RWPE2 (cell line): ENCODE results near the gene NTRK1.

Source experiments
- ATAC-seq: fragments of 200-7000 bp; cut with Tn5 transposase; 3 replicates; pipeline ENCODE4 v1.9.1; 2021; ENCODE audit warnings: low read depth
- DNase-seq: peaks from one replicate; pipeline ENCODE4 v3.0.0-alpha.2; 2020; ENCODE audit warnings: low spot score
- H3K27ac ChIP-seq: fragments of 450-650 bp; 2 replicates; pipeline ENCODE4 v1.5.1; 2017; ENCODE audit warnings: mild to moderate bottlenecking; ENCODE audit not compliant: poor library complexity, severe bottlenecking
- H3K27me3 ChIP-seq: fragments of 250-450 bp; sonication (Bioruptor Pico); 2 replicates; pipeline ENCODE4 v1.5.1; 2021; ENCODE audit warnings: mild to moderate bottlenecking, moderate library complexity; ENCODE audit not compliant: insufficient read depth, poor library complexity, severe bottlenecking
- H3K36me3 ChIP-seq: fragments of 250-450 bp; sonication (Bioruptor Pico); 2 replicates; pipeline ENCODE4 v1.5.1; 2020; ENCODE audit warnings: low read depth, mild to moderate bottlenecking, moderate library complexity
- H3K4me1 ChIP-seq: fragments of 250-450 bp; sonication (Bioruptor Pico); 2 replicates; pipeline ENCODE4 v1.5.1; 2021; ENCODE audit warnings: mild to moderate bottlenecking, moderate library complexity; ENCODE audit not compliant: insufficient read depth, poor library complexity, severe bottlenecking
- H3K4me3 ChIP-seq: fragments of 250-450 bp; sonication (Bioruptor Pico); 2 replicates; pipeline ENCODE4 v1.5.1; 2021; ENCODE audit warnings: mild to moderate bottlenecking, moderate library complexity; ENCODE audit not compliant: severe bottlenecking
- H3K9me3 ChIP-seq: fragments of 250-450 bp; sonication (Bioruptor Pico); 2 replicates; pipeline ENCODE4 v1.5.1; 2021; ENCODE audit warnings: mild to moderate bottlenecking, moderate library complexity; ENCODE audit not compliant: severe bottlenecking
- CTCF ChIP-seq: fragments of 450-650 bp; IDR thresholded peaks from one replicate; pipeline ENCODE4 v1.5.1; 2017; ENCODE audit warnings: mild to moderate bottlenecking, moderate library complexity; ENCODE audit not compliant: poor library complexity, severe bottlenecking

NTRK1 gene

GRCh38 chr1:156864796-156865195 lies 4.1 kb downstream of the NTRK1 start:
- DNase-seq (no peak), ATAC-seq (no peak)
- Histone ChIP-seq H3K36me3 (no peaks in the 10 kb centered on the region), H3K27me3 (peaks cover 20% of the 10 kb centered on the region), H3K27ac (no peak overlapping the region), H3K4me3 (no peak overlapping the region), H3K4me1 (no peaks in the 10 kb centered on the region), H3K9me3 (no peaks in the 10 kb centered on the region)
- TF ChIP-seq CTCF = peak; percentile 10

DNA sequence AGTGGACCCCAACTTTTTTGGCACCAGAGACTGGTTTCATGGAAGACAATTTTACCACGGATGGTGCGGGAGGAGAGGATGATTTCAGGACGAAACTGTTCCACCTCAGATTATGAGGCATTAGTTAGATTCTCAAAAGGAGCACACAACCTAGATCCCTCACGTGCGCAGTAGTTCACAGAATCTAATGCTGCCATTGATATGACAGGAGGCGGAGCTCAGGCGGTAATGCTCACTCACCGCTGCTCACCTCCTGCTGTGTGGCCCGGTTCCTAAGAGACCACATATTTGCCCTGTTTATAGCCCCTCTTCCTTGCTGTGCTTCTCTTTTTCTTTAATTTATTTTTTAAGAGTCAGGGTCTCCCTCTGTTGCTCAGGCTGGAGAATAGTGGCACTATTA lies 4.6 kb downstream of the NTRK1 start:
- Histone ChIP-seq H3K36me3 (no peaks in the 10 kb centered on the region), H3K9me3 (no peaks in the 10 kb centered on the region), H3K4me1 (peaks cover 3% of the 10 kb centered on the region), H3K27me3 (peaks cover 16% of the 10 kb centered on the region), H3K4me3 (no peak overlapping the region), H3K27ac (no peak overlapping the region)
- DNase-seq (no peak), ATAC-seq (no peak)
- TF ChIP-seq CTCF = no peak

- no peak for TF ChIP-seq CTCF
- DNase-seq (no peak), ATAC-seq (no peak)
- Histone ChIP-seq H3K27ac (no peak overlapping the region), H3K9me3 (no peaks in the 10 kb centered on the region), H3K4me1 (peaks cover 9% of the 10 kb centered on the region), H3K4me3 (no peak overlapping the region), H3K27me3 (peaks cover 10% of the 10 kb centered on the region), H3K36me3 (no peaks in the 10 kb centered on the region)
Observed at GRCh38 chr1:156865865-156866248, 5.2 kb downstream of the NTRK1 start.

DNA sequence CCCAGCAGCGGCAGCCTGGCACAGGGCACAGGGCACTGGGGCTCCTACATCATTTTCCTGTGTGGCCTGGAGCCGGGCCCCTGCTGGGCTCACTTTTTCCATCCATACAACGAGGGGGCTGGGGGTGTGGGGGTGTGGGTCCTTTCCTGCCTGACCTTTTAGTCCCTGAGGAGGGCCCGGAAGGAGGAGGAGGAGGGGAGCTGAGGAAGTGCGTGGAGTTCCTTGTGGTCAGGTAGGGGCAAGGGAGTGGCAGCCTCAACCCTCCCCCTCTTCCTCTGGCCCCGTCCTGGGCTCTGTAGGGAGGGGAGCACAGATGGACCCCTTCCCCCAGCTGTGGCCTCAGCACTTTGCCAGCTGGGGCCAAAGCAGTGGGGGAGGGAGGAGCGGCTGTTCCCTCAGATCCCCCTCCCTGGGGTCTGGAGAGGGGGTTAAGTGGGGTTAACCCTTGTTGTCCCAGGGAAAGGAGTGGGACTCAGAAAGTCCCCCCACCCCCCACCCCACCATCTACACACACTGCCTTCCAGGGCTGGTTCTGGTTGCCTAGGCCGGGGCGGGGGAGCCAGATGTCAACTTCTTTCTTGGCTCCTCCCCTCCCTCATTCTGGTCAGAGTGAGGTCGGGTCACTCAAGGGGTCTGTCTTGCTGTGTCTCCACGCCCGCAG lies 5.7 kb downstream of the NTRK1 start:
- ATAC-seq = no peak
- Histone ChIP-seq H3K27me3 (peaks cover 5% of the 10 kb centered on the region), H3K4me1 (peaks cover 12% of the 10 kb centered on the region), H3K27ac (no peak overlapping the region), H3K36me3 (no peaks in the 10 kb centered on the region), H3K9me3 (no peaks in the 10 kb centered on the region), H3K4me3 (no peak overlapping the region)
- no peak for DNase-seq
- TF ChIP-seq CTCF = no peak

GRCh38 chr1:156868341-156868740 lies 7.7 kb downstream of the NTRK1 start:
- Histone ChIP-seq H3K36me3 (no peaks in the 10 kb centered on the region), H3K4me3 (no peak overlapping the region), H3K9me3 (no peaks in the 10 kb centered on the region), H3K4me1 (peaks cover 12% of the 10 kb centered on the region), H3K27ac (no peak overlapping the region), H3K27me3 (no peaks in the 10 kb centered on the region)
- ATAC-seq = no peak
- no peak for TF ChIP-seq CTCF
- no peak for DNase-seq
